Hepatocyte (in vitro differentiated cells): Measurements from ENCODE around the gene NTSR1.

Experiments used
- CTCF ChIP-seq: fragments of 200-600 bp; sonication (generic); IDR thresholded peaks from 2 replicates; pipeline ENCODE4 v1.5.1; 2016; ENCODE audit warnings: antibody characterized with exemption, mild to moderate bottlenecking; ENCODE audit not compliant: poor library complexity
- EZH2 ChIP-seq: fragments of 200-600 bp; sonication (generic); IDR thresholded peaks from 2 replicates; pipeline ENCODE4 v1.6.1; 2016; ENCODE audit warnings: antibody characterized with exemption, mild to moderate bottlenecking, borderline replicate concordance

GRCh38 chr20:62694868-62695267 is 13.8 kb upstream of the NTSR1 start:
- no peak for TF ChIP-seq CTCF
- TF ChIP-seq EZH2: no peak
